Measurements from ENCODE around the gene SLC7A11.
A peak's percentile ranks its signal among the peaks of the same experiment; 100 is the strongest.

SLC7A11 gene

DNA sequence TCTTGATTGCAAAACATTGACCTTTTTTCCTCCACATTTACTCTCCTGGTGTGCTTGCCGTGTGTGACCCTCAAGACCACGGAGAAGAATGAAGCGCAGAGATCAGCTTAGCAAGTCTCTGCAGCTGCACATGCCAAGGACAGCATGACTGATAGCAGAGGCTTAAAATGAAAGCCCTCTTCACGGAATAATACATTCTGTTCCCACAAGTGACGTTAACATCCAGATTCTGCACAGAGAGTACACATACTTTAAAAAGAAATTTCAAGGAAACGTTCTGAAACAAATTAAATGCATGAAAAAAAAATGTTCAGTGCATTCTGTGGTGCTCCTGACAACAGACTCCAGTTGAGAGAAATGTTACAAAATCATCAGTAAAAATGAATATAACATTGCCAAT lies 60.9 kb downstream of the SLC7A11 start:
- H3K4me3 ChIP-seq (ENCODE audit: low read depth, low read length): no peak overlapping the region
- DNase-seq (ENCODE audit: low read depth): peak; percentile 91

DNA sequence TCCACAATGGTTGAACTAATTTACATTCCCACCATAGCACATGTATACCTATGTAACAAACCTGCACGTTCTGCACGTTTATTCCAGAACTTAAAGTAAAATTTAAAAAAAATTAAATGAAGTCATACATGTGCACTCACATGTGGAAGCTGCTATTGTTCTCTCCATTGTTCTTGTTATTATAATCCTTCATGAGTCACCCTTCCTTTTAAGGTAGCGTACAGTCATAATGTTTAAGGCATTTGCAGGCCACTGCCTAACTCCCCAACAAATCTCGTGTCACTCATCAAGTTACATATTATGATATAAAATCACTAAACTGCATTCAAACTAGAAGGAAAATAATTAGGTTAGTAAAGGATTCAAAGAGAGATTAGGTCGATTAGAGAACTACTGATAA lies 63.6 kb downstream of the SLC7A11 start:
- no peak overlapping the region for H3K4me3 ChIP-seq (ENCODE audit: low read depth, low read length)
- no peak for DNase-seq (ENCODE audit: low read depth)

DNA sequence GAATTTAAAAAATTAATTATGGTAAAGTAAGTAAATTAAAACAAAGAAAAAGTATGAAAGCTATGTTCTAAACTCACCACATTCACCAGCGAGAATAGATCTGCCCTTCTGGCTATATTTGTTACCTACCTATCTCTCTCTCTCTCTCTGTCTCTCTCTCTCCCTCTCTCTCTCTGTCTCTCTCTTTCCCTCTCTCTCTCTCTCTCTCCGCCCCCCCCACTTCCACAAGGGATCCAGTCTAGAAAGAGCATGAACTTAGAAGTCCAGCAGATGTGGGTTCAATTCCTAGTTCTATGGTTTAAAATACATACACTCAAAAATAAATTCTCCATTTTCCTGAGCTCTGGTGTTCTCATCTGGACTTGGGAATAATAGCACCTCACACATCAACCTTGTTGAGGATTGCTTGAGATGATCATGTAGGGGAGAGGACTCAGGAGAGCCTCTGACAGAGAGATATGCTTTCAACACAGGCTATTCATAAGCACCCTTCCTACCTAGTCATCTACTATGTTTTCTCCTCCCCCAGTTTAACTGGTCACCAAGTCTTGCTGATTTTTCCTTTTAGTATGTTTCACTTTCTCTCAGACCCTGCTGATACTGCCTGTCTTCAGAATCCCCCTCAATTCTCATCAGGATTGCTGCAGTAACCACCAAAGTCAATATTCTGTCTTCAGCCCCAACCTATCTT lies 64.7 kb downstream of the SLC7A11 start:
- no peak overlapping the region for H3K4me3 ChIP-seq (ENCODE audit: low read depth, low read length)
- no peak for DNase-seq (ENCODE audit: low read depth)

DNA sequence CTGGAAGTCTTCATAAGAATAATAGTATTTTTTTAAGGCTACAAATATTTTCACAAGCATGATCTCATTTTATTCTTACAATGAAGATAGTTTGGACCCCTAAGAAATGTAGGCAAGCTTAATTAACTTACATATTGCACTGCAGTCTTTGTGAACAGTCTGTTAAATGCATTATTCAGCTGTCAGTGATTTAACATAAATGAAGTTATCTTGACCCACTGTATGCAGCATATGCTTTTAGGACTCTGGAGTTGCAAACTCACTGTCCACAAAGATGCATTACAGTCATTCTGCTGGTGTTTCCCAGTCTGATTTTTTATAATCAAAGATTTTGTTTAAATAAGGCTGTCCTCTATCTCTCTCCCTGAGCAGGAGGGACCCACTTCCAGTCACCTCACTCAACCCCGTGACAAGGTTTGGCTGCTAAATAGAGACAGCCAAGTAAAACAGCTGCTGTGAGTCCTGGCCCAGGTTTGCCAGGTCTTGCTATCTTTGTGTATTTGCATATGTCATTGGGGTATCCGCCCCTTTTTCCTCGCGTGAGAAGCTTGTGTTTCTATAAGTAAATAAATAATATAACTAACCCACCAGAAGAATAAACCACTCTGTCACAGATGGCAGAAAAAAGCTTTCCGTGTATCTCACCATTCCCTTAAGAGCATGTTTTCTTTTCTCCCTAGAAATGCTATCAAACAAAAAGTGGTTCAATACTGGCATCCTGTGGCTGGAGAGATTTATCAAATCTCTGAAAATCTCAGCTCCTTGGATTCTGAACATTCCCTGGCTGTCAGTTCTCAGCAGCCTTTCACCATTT lies 67.0 kb downstream of the SLC7A11 start:
- no peak for DNase-seq (ENCODE audit: low read depth)
- no peak overlapping the region for H3K4me3 ChIP-seq (ENCODE audit: low read depth, low read length)

GRCh38 chr4:138164208-138164607 lies 77.9 kb downstream of the SLC7A11 start:
- no peak for DNase-seq (ENCODE audit: low read depth)
- no peak overlapping the region for H3K4me3 ChIP-seq (ENCODE audit: low read depth, low read length)

- no peak for DNase-seq (ENCODE audit: low read depth)
- no peak overlapping the region for H3K4me3 ChIP-seq (ENCODE audit: low read depth, low read length)
These were observed 79.0 kb downstream of the SLC7A11 start for GRCh38 chr4:138163171-138163570.

GRCh38 chr4:138162259-138162658 lies 79.9 kb downstream of the SLC7A11 start:
- DNase-seq (ENCODE audit: low read depth): no peak
- no peak overlapping the region for H3K4me3 ChIP-seq (ENCODE audit: low read depth, low read length)

GRCh38 chr4:138161351-138161750 lies 80.8 kb downstream of the SLC7A11 start:
- DNase-seq (ENCODE audit: low read depth): no peak
- H3K4me3 ChIP-seq (ENCODE audit: low read depth, low read length): no peak overlapping the region

DNA sequence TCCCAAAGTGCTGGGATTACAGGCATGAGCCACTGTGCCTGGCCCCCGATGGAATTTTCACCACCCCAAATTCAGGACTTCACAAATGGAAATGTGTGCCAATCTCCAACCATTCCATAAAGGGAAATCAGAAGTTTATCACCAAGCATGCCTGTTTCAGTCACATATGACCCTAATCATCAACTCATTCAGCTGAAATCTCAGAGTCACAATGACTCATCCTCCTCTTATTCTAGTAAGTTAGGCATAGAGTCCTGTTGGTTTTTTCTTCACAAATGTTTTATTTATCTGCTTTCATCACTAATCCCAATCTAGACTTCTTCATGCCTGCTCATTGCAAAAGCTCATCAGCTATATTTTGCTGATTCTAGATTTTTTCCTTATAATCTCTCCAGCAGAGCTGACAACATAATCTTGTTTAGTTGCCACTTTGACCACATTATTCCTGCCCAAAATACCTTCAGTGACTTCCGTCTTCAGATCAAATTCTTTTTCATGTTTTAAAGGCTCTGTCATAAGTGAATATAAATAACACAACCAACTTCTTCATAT lies 83.3 kb downstream of the SLC7A11 start:
- DNase-seq (ENCODE audit: low read depth): peak; percentile 65
- H3K4me3 ChIP-seq (ENCODE audit: low read depth, low read length): no peak overlapping the region

DNA sequence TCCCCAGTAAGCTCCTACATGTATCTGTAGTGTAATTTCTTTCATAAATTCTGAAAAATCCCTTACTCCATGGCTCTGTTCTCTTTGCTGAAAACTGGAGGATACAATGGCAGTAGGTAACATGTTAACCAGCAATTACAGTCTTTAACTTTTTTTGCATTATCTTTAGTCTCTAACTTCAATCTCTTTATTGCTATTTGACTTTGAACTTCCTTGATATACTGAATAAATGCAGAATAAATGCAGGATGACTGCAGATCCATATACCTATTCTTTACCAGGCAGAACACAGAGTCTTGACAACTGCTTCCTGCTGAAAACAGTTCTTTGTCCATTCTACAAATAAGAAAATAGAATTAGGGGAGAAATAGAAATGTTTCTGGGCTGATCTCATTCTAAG lies 101.3 kb downstream of the SLC7A11 start:
- H3K4me3 ChIP-seq (ENCODE audit: low read depth, low read length): no peak overlapping the region
- no peak for DNase-seq (ENCODE audit: low read depth)

DNA sequence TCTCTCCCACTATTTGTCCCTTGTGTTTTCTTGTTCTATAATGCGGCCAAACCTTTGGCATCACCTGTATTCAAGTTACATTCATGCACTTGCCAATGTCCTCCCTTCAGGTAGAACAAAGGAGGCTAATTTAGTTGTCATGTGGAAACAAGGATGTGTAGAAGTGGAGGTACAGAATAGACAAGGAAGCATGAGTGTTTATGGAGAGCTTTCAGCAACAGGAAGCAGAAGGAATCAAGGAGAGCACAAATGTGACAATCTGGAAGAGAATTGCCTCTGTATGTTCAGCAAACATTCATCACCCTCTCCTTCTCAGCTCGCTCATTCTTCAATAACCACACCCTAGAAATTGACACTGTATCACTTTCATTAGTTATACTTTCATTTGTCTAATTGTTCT lies 103.4 kb downstream of the SLC7A11 start:
- DNase-seq (ENCODE audit: low read depth): no peak
- no peak overlapping the region for H3K4me3 ChIP-seq (ENCODE audit: low read depth, low read length)

DNA sequence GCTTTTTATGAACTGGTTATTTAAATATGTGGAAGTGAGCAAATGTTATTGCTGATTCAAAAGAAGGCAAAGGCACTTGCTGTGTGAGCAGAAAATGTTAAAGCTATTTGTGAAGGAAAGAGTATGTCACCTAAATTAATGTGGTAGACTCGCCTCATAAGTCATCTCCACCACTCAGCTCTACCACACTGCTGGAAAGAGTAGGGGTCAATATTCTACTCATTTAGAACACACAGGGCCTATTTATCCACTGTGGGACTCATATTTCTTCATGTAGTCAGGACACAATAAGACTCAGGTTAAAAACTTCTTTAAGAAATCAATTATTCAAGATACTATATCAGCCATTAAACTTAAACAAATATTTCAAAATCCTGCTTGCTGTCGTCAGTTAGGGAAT lies 106.5 kb downstream of the SLC7A11 start:
- no peak overlapping the region for H3K4me3 ChIP-seq (ENCODE audit: low read depth, low read length)
- no peak for DNase-seq (ENCODE audit: low read depth)

DNA sequence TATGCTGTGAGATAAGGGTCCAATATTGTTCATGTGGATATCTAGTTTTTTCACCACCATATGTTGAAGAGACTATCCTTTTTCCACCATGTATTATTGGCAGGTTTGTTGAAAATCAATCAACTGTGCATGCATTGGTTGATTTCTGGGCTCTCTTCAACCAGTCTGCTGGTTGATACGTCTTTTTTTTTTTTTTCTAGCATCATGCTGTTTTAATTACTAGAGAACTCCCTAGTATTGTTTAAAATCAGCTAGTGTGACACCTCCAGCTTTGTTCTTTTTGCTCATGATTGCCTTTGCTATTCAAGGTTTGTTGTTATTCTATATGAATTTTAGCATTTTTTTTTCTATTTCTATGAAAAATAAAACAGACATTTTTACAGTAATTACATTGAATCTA lies 123.9 kb downstream of the SLC7A11 start:
- DNase-seq (ENCODE audit: low read depth): no peak
- H3K4me3 ChIP-seq (ENCODE audit: low read depth, low read length): no peak overlapping the region

- H3K4me3 ChIP-seq (ENCODE audit: low read depth, low read length): no peak overlapping the region
These were observed 127.1 kb downstream of the SLC7A11 start for GRCh38 chr4:138115053-138115452.

GRCh38 chr4:138114434-138114833 lies 127.7 kb downstream of the SLC7A11 start:
- no peak overlapping the region for H3K4me3 ChIP-seq (ENCODE audit: low read depth, low read length)
- no peak for DNase-seq (ENCODE audit: low read depth)

More at GRCh38 chr4:138115053-138115452, 127.1 kb downstream of the SLC7A11 start:
- no peak for DNase-seq (ENCODE audit: low read depth)
